GM10248 (cell line): ENCODE measurements around the gene FOXK2.
"Not testable (repeated sequence)": the region's sequence is repeated elsewhere in the genome, so short reads cannot be mapped to it uniquely, and the experiment has no call there.

Source experiments
- CTCF ChIA-PET: fragments of 300-600 bp; sonication (Branson Sonifier 250); formaldehyde crosslinking; extraction: SDS; loops from one replicate; lab custom pipeline; 2021; ENCODE audit warnings: antibody characterized with exemption; lab: Yijun Ruan, JAX
- POLR2A ChIA-PET: fragments of 350-650 bp; sonication (Branson Sonifier 250); formaldehyde crosslinking; extraction: SDS; loops from one replicate; lab custom pipeline; 2020; ENCODE audit warnings: antibody characterized with exemption; lab: Yijun Ruan, JAX
- DNase-seq: peaks from one replicate; pipeline ENCODE4 v3.0.0; 2012; ENCODE audit errors: extremely low spot score
- CTCF ChIP-seq: IDR thresholded peaks from 2 replicates; pipeline ENCODE4 v1.5.1; 2012; ENCODE audit warnings: mild to moderate bottlenecking, low read depth; ENCODE audit errors: extremely low read depth, missing control alignments, control extremely low read depth

The FOXK2 gene

GRCh38 chr17:82577300-82577699, 57.8 kb downstream of the FOXK2 start:
- ChIA-PET POLR2A (no interaction called here), CTCF (no interaction called here)
- TF ChIP-seq CTCF: no peak
- DNase-seq: no peak

DNA sequence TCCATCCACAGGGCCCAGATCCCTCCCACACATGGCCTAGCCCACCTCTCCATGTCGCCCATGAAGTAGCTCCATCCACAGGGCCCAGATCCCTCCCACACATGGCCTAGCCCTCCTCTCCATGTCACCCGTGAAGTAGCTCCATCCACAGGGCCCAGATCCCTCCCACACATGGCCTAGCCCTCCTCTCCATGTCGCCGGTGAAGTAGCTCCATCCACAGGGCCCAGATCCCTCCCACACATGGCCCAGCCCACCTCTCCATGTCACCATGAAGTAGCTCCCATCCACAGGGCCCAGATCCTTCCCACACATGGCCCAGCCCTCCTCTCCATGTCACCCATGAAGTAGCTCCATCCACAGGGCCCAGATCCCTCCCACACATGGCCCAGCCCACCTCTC, 60.4 kb downstream of the FOXK2 start:
- POLR2A ChIA-PET, DNase-seq: not testable (repeated sequence)
- CTCF ChIA-PET: interaction anchor here (1.2 kb wide), 1 partner anchor 26 kb away, joined by 3 read pairs; no protein-coding TSS in a partner anchor

DNA sequence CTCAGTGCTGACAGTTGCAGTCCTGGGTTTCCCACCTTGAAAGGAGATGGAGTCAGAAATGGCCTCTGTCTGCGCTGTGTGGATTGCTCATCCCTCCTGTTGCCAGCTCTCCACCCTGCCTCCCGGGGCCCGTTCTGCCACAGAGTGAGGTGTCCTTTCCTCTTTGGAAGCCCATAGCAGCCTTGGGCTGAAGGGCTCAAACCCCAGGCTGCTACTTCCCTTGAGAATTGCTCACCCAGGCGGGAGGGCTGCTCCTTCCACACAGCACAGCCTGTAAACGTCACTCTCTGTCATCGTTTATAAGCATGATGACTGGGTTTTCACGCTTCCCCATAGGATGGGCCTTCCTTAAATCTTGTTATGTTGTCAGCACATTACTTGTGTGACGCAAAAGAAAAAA, 62.7 kb downstream of the FOXK2 start:
- no peak for TF ChIP-seq CTCF
- ChIA-PET POLR2A (no interaction called here), CTCF (interaction anchor here (1.1 to 1.5 kb wide), 3 partner anchors 13 to 28 kb away, joined by 3 to 7 read pairs (median 3); no protein-coding TSS in a partner anchor)
- no peak for DNase-seq

GRCh38 chr17:82582709-82583108, 63.2 kb downstream of the FOXK2 start:
- CTCF ChIA-PET: no interaction called here
- no peak for TF ChIP-seq CTCF
- POLR2A ChIA-PET: no interaction called here
- DNase-seq: no peak

DNA sequence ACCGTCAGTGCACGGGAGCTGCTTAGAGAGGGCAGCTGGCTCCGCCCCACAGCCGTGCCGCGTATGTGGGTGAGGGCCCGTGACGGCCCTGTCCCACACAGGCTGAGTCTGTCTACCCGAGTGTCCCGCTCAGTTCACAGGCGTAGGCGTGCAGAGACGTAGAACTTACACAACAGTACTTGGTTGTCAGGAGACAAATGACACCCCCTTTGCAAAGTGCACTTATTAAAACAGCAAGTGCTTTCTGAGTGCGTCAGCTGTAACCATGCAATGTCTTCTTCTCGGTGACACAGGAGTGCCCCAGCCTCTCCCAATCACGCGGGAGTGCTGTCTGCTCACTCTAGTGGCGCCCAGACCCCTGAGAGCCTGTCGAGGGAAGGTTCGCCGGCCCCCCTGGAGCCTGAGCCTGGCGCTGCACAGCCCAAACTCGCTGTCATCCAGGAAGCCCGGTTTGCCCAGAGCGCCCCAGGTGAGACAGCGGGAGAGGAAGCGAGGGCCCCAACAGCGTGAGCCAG, 64.2 kb downstream of the FOXK2 start:
- ChIA-PET CTCF (no interaction called here), POLR2A (no interaction called here)
- TF ChIP-seq CTCF: no peak
- no peak for DNase-seq

GRCh38 chr17:82585935-82586575, 66.5 kb downstream of the FOXK2 start:
- CTCF ChIA-PET, DNase-seq, POLR2A ChIA-PET: not testable (repeated sequence)

DNA sequence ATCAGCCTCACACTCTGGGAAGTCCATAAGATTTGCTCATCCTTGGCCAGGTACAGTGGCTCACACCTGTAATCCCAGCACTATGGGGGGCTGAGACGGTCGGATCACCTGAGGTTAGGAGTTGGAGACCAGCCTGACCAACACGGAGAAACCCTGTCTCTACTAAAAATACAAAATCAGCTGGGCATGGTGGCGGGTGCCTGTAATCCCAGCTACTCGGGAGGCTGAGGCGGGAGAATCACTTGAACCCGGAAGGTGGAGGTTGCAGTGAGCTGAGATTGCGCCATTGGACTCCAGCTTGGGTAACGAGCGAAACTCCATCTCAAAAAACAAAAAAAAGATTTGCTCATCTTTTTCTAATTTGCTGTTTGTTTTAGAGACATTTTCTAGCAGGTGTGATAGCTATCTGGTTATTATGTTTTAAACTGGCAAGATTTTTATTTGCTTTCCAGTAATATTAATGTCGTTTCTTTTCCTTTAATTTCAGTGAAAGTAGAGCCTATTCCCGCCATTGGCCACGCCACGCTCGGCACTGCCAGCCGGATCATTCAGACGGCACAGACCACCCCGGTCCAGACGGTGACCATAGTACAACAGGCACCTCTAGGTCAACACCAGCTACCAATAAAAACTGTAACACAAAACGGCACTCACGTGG, 67.2 kb downstream of the FOXK2 start:
- TF ChIP-seq CTCF: no peak
- ChIA-PET POLR2A (interaction anchor here (0.6 kb wide), 1 partner anchor 49 kb away, joined by 3 read pairs; no protein-coding TSS in a partner anchor), CTCF (no interaction called here)
- DNase-seq: no peak
